Retinal pigment epithelial cell (primary cell): ENCODE results near the gene ENPEP.
"Not testable (repeated sequence)": the region's sequence is repeated elsewhere in the genome, so short reads cannot be mapped to it uniquely, and the experiment has no call there.

ENCODE experiments used
- DNase-seq: peaks from one replicate; pipeline ENCODE4 v3.0.0-alpha.2; 2010; ENCODE audit warnings: low read depth
- H3K4me3 ChIP-seq: 2 replicates; pipeline ENCODE4 v1.5.1; 2011; ENCODE audit warnings: mild to moderate bottlenecking, low read length, control low read depth, moderate library complexity
- CTCF ChIP-seq: conservative IDR thresholded peaks from 2 replicates; pipeline ENCODE4 v1.5.1; 2011; ENCODE audit warnings: low read depth, low read length, control low read depth, inconsistent platforms

ENPEP gene

GRCh38 chr4:110475881-110476818, at the start of gene ENPEP:
Gene ENPEP, plus strand, starts transcription at chr4:110476155. Its CDS starts 260 bp downstream, at chr4:110476415.
- DNase-seq, result no peak
- H3K4me3 ChIP-seq, result no peak within 1 kb of the TSS

GRCh38 chr4:110431805-110432204, 44.1 kb upstream of the ENPEP start:
- H3K4me3 ChIP-seq, DNase-seq: not testable (repeated sequence)

More at GRCh38 chr4:110475881-110476818, at the start of gene ENPEP:
- no peak for TF ChIP-seq CTCF

- DNase-seq, H3K4me3 ChIP-seq: not testable (repeated sequence)
Observed at GRCh38 chr4:110437292-110437691, 38.7 kb upstream of the ENPEP start.

- DNase-seq, H3K4me3 ChIP-seq: not testable (repeated sequence)
Observed at GRCh38 chr4:110439209-110439608, 36.7 kb upstream of the ENPEP start.

GRCh38 chr4:110442309-110442708, 33.6 kb upstream of the ENPEP start:
- DNase-seq, result no peak
- no peak for TF ChIP-seq CTCF
- no peak overlapping the region for H3K4me3 ChIP-seq

GRCh38 chr4:110442788-110443187, 33.2 kb upstream of the ENPEP start:
- no peak for DNase-seq
- TF ChIP-seq CTCF, result no peak
- H3K4me3 ChIP-seq, result no peak overlapping the region

GRCh38 chr4:110449947-110450346, 26.0 kb upstream of the ENPEP start:
- H3K4me3 ChIP-seq, result no peak overlapping the region
- no peak for TF ChIP-seq CTCF
- no peak for DNase-seq

GRCh38 chr4:110452546-110452945, 23.4 kb upstream of the ENPEP start:
- no peak overlapping the region for H3K4me3 ChIP-seq
- DNase-seq, result no peak
- no peak for TF ChIP-seq CTCF
